HEK293 (cell line): ENCODE measurements around the gene B9D1.

Experiments
- OSR2 ChIP-seq: fragments of 450-650 bp; formaldehyde crosslinking; IDR thresholded peaks from 2 replicates; pipeline ENCODE4 v1.5.1; 2016; ENCODE audit warnings: missing biosample characterization, missing genetic modification characterization
- YY1 ChIP-seq: fragments of 450-650 bp; formaldehyde crosslinking; IDR thresholded peaks from 2 replicates; pipeline ENCODE4 v1.5.1; 2018; ENCODE audit warnings: missing biosample characterization, missing genetic modification characterization
- ZNF174 ChIP-seq: fragments of 450-650 bp; formaldehyde crosslinking; IDR thresholded peaks from 2 replicates; pipeline ENCODE4 v1.5.0; 2017; ENCODE audit warnings: missing biosample characterization, mild to moderate bottlenecking, missing genetic modification characterization
- ZNF211 ChIP-seq: fragments of 450-650 bp; formaldehyde crosslinking; IDR thresholded peaks from 2 replicates; pipeline ENCODE4 v1.5.1; 2016; ENCODE audit warnings: low read depth, missing biosample characterization, missing genetic modification characterization
- TF ChIP-seq, protein P1 (sequence below): fragments of 450-650 bp; formaldehyde crosslinking; IDR thresholded peaks from 2 replicates; pipeline ENCODE4 v1.5.1; 2016; ENCODE audit warnings: missing biosample characterization, missing genetic modification characterization
- TF ChIP-seq, protein P2 (sequence below): fragments of 450-650 bp; formaldehyde crosslinking; IDR thresholded peaks from 2 replicates; pipeline ENCODE4 v1.5.1; 2016; ENCODE audit warnings: missing biosample characterization, missing genetic modification characterization

DNA sequence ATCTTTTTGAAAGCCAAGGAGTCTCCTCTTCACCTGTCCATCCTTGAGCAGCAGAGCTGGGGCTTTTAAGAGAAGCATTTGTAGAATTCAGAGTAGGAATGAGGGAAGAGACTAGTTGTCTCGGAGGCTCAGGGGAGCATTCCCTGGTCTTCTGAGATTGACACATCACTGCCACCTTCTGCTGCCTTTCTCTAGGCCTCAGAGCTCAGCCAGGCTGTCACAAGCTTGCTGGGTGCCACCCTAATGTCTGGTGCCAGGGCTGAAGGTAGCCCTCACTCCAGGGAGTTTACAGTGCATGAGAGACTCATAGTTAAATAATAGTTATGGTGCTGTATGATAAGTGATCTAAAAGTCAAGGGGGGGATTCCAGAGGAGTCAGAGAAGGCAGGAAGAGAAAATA lies 39.7 kb downstream of the B9D1 start:
- TF ChIP-seq, protein P1, sequence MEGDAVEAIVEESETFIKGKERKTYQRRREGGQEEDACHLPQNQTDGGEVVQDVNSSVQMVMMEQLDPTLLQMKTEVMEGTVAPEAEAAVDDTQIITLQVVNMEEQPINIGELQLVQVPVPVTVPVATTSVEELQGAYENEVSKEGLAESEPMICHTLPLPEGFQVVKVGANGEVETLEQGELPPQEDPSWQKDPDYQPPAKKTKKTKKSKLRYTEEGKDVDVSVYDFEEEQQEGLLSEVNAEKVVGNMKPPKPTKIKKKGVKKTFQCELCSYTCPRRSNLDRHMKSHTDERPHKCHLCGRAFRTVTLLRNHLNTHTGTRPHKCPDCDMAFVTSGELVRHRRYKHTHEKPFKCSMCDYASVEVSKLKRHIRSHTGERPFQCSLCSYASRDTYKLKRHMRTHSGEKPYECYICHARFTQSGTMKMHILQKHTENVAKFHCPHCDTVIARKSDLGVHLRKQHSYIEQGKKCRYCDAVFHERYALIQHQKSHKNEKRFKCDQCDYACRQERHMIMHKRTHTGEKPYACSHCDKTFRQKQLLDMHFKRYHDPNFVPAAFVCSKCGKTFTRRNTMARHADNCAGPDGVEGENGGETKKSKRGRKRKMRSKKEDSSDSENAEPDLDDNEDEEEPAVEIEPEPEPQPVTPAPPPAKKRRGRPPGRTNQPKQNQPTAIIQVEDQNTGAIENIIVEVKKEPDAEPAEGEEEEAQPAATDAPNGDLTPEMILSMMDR (tag by site-specific recombination), result no peak
- no peak for TF ChIP-seq ZNF174 (tag by site-specific recombination)
- TF ChIP-seq OSR2 (tag by site-specific recombination), result no peak
- TF ChIP-seq ZNF211 (tag by site-specific recombination), result no peak
- no peak for TF ChIP-seq YY1
- TF ChIP-seq, protein P2, sequence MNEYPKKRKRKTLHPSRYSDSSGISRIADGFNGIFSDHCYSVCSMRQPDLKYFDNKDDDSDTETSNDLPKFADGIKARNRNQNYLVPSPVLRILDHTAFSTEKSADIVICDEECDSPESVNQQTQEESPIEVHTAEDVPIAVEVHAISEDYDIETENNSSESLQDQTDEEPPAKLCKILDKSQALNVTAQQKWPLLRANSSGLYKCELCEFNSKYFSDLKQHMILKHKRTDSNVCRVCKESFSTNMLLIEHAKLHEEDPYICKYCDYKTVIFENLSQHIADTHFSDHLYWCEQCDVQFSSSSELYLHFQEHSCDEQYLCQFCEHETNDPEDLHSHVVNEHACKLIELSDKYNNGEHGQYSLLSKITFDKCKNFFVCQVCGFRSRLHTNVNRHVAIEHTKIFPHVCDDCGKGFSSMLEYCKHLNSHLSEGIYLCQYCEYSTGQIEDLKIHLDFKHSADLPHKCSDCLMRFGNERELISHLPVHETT (tag by site-specific recombination), result no peak
